Daoy (cell line): ENCODE measurements around the gene HBM. TPM values are rescaled to one million over a fixed set of nuclear protein-coding genes. Genes with fewer than 3 reads are reported as not detected.
A peak's percentile ranks its signal among the peaks of the same experiment; 100 is the strongest.
"Not testable (repeated sequence)": the region's sequence is repeated elsewhere in the genome, so short reads cannot be mapped to it uniquely, and the experiment has no call there.

Source experiments
- DNase-seq: peaks from one replicate; pipeline ENCODE4 v3.0.0-alpha.2; 2015; ENCODE audit warnings: low read depth
- total RNA-seq: library from RNA; depleted of rRNA; stranded (reverse); fragments of >200 nt; shearing (Covaris generic); gene quantifications from 2 replicates; pipeline ENCODE4 v1.2.3, GENCODE V29; 2014; rRNA removed

The HBM gene
- not detected in 2 replicates for total RNA-seq

- DNase-seq = no peak
Observed at GRCh38 chr16:165539-166374, at the start of gene HBM. Gene HBM, plus strand, starts transcription at chr16:165978. Its CDS starts 20 bp downstream, at chr16:165998.

GRCh38 chr16:116015-116414 lies 49.8 kb upstream of the HBM start:
- no peak for DNase-seq

GRCh38 chr16:117379-118365 lies 48.1 kb upstream of the HBM start:
- peak; percentile 57 for DNase-seq

GRCh38 chr16:118857-119256 lies 46.9 kb upstream of the HBM start:
- DNase-seq = no peak

- no peak for DNase-seq
Observed at GRCh38 chr16:119295-119694, 46.5 kb upstream of the HBM start.

GRCh38 chr16:119835-120491 lies 45.8 kb upstream of the HBM start:
- no peak for DNase-seq

- DNase-seq = no peak
Observed at GRCh38 chr16:120756-121155, 45.0 kb upstream of the HBM start.

GRCh38 chr16:122361-122760 lies 43.4 kb upstream of the HBM start:
- no peak for DNase-seq

- not testable (repeated sequence) for DNase-seq
Observed at GRCh38 chr16:123558-124350, 42.0 kb upstream of the HBM start.

GRCh38 chr16:125011-125410 lies 40.8 kb upstream of the HBM start:
- DNase-seq = no peak

GRCh38 chr16:129075-129474 lies 36.7 kb upstream of the HBM start:
- DNase-seq = no peak

- DNase-seq = no peak
Observed at GRCh38 chr16:130533-131173, 35.1 kb upstream of the HBM start.

GRCh38 chr16:132120-132519 lies 33.7 kb upstream of the HBM start:
- no peak for DNase-seq

- DNase-seq = no peak
Observed at GRCh38 chr16:133716-134115, 32.1 kb upstream of the HBM start.

- no peak for DNase-seq
Observed at GRCh38 chr16:138049-138417, 27.7 kb upstream of the HBM start.

GRCh38 chr16:140175-140857 lies 25.5 kb upstream of the HBM start:
- no peak for DNase-seq

- DNase-seq = no peak
Observed at GRCh38 chr16:142405-142967, 23.3 kb upstream of the HBM start.

GRCh38 chr16:143047-143446 lies 22.7 kb upstream of the HBM start:
- DNase-seq = no peak

GRCh38 chr16:143456-143855 lies 22.3 kb upstream of the HBM start:
- no peak for DNase-seq

- DNase-seq = no peak
Observed at GRCh38 chr16:144797-145252, 21.0 kb upstream of the HBM start.
